Panc1 (cell line): ENCODE measurements around the gene GREB1L.

Experiments
- POLR2AphosphoS5 ChIP-seq: IDR thresholded peaks from 2 replicates; pipeline ENCODE4 v1.6.1; 2012; ENCODE audit warnings: mild to moderate bottlenecking, low read depth, low read length, moderate library complexity
- SIN3A ChIP-seq: IDR thresholded peaks from 2 replicates; pipeline ENCODE4 v1.6.1; 2012; ENCODE audit warnings: low read depth, mild to moderate bottlenecking, low read length, moderate library complexity, borderline replicate concordance; ENCODE audit not compliant: insufficient read depth
- TCF7L2 ChIP-seq: IDR thresholded peaks from 2 replicates; pipeline ENCODE4 v1.6.1; 2011; ENCODE audit warnings: mild to moderate bottlenecking, low read depth, low read length, inconsistent platforms
- TF ChIP-seq, protein P1 (sequence below): fragments of 450-650 bp; IDR thresholded peaks from 2 replicates; pipeline ENCODE4 v1.5.1; 2017; ENCODE audit warnings: mild to moderate bottlenecking
- TF ChIP-seq, protein P2 (sequence below), 2 experiments: IDR thresholded peaks; 2 replicates each; pipeline ENCODE4 v1.6.1; 2011 to 2012; ENCODE audit warnings: low read depth in 2 of 2, control low read depth in 1 of 2, low read length in 1 of 2, mild to moderate bottlenecking in 1 of 2, moderate library complexity in 1 of 2; ENCODE audit not compliant: insufficient read depth in 1 of 2

DNA sequence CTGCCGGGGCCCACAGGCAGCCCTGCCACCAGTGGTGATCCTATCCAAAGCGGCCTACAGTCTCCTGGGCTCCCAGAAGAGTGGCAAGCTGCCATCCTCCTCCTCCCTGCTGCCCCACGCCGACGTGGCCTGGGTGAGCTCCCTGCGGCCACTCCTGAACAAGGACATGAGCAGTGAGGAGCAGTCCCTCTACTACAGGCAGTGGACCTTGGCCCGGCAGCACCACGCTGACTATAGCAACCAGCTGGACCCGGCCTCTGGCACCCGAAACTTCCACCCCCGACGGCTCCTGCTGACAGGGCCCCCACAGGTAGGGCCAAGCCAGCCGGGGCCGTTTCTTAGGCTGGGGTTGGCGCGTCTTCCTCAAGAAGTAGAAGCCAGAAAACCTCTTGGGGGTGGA, 258.0 kb downstream of the GREB1L start:
- TF ChIP-seq, protein P1, sequence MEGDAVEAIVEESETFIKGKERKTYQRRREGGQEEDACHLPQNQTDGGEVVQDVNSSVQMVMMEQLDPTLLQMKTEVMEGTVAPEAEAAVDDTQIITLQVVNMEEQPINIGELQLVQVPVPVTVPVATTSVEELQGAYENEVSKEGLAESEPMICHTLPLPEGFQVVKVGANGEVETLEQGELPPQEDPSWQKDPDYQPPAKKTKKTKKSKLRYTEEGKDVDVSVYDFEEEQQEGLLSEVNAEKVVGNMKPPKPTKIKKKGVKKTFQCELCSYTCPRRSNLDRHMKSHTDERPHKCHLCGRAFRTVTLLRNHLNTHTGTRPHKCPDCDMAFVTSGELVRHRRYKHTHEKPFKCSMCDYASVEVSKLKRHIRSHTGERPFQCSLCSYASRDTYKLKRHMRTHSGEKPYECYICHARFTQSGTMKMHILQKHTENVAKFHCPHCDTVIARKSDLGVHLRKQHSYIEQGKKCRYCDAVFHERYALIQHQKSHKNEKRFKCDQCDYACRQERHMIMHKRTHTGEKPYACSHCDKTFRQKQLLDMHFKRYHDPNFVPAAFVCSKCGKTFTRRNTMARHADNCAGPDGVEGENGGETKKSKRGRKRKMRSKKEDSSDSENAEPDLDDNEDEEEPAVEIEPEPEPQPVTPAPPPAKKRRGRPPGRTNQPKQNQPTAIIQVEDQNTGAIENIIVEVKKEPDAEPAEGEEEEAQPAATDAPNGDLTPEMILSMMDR: no peak
- TF ChIP-seq SIN3A (no peak), TCF7L2 (no peak), POLR2AphosphoS5 (no peak)
- TF ChIP-seq, protein P2, sequence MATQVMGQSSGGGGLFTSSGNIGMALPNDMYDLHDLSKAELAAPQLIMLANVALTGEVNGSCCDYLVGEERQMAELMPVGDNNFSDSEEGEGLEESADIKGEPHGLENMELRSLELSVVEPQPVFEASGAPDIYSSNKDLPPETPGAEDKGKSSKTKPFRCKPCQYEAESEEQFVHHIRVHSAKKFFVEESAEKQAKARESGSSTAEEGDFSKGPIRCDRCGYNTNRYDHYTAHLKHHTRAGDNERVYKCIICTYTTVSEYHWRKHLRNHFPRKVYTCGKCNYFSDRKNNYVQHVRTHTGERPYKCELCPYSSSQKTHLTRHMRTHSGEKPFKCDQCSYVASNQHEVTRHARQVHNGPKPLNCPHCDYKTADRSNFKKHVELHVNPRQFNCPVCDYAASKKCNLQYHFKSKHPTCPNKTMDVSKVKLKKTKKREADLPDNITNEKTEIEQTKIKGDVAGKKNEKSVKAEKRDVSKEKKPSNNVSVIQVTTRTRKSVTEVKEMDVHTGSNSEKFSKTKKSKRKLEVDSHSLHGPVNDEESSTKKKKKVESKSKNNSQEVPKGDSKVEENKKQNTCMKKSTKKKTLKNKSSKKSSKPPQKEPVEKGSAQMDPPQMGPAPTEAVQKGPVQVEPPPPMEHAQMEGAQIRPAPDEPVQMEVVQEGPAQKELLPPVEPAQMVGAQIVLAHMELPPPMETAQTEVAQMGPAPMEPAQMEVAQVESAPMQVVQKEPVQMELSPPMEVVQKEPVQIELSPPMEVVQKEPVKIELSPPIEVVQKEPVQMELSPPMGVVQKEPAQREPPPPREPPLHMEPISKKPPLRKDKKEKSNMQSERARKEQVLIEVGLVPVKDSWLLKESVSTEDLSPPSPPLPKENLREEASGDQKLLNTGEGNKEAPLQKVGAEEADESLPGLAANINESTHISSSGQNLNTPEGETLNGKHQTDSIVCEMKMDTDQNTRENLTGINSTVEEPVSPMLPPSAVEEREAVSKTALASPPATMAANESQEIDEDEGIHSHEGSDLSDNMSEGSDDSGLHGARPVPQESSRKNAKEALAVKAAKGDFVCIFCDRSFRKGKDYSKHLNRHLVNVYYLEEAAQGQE (IDR thresholded peaks at IDR 0.05; ENCODE audit: insufficient read depth in 1 of 2, low read depth in 2 of 2, low read length in 1 of 2): no peak
